NCI-H460 (cell line): ENCODE results near the gene FLNB. TPM values are rescaled to one million over a fixed set of nuclear protein-coding genes. Genes with fewer than 3 reads are reported as not detected.
"Not testable (repeated sequence)": the region's sequence is repeated elsewhere in the genome, so short reads cannot be mapped to it uniquely, and the experiment has no call there.

Source experiments
- DNase-seq: peaks from one replicate; pipeline ENCODE4 v3.0.0-alpha.2; 2016; ENCODE audit warnings: low read depth; ENCODE audit errors: extremely low read depth
- total RNA-seq: library from RNA; depleted of rRNA; stranded (reverse); fragments of >200 nt; shearing (Covaris generic); gene quantifications from 2 replicates; pipeline ENCODE4 v1.2.3, GENCODE V29; 2014

FLNB gene
- total RNA-seq, 1 experiment from 2014 or later = 497 TPM

- DNase-seq = no peak
Measured at GRCh38 chr3:57978316-57978715, 29.9 kb upstream of the FLNB start.

GRCh38 chr3:57980416-57980815 is 27.8 kb upstream of the FLNB start:
- DNase-seq = no peak

- no peak for DNase-seq
Measured at GRCh38 chr3:57981483-57982087, 26.6 kb upstream of the FLNB start.

- no peak for DNase-seq
Measured at GRCh38 chr3:57982561-57983243, 25.5 kb upstream of the FLNB start.

- peak; percentile 94 for DNase-seq
Measured at GRCh38 chr3:57983734-57984518, 24.3 kb upstream of the FLNB start.

GRCh38 chr3:57985176-57985983 is 22.8 kb upstream of the FLNB start:
- no peak for DNase-seq

GRCh38 chr3:57985984-57986246 is 22.3 kb upstream of the FLNB start:
- DNase-seq = no peak

GRCh38 chr3:57986261-57986660 is 22.0 kb upstream of the FLNB start:
- DNase-seq = no peak

GRCh38 chr3:57989198-57989597 is 19.0 kb upstream of the FLNB start:
- not testable (repeated sequence) for DNase-seq

GRCh38 chr3:57989646-57990045 is 18.6 kb upstream of the FLNB start:
- DNase-seq = no peak

- DNase-seq = no peak
Measured at GRCh38 chr3:57992452-57993213, 15.6 kb upstream of the FLNB start.

- DNase-seq = no peak
Measured at GRCh38 chr3:57998366-57999283, 9.6 kb upstream of the FLNB start.

GRCh38 chr3:57999417-58000115 is 8.7 kb upstream of the FLNB start:
- DNase-seq = no peak

- no peak for DNase-seq
Measured at GRCh38 chr3:58000306-58001085, 7.7 kb upstream of the FLNB start.

- no peak for DNase-seq
Measured at GRCh38 chr3:58001086-58001467, 7.1 kb upstream of the FLNB start.

GRCh38 chr3:58001979-58002378 is 6.2 kb upstream of the FLNB start:
- no peak for DNase-seq

GRCh38 chr3:58003093-58003492 is 5.1 kb upstream of the FLNB start:
- DNase-seq = no peak

GRCh38 chr3:58004973-58005372 is 3.2 kb upstream of the FLNB start:
- no peak for DNase-seq
